Neutrophil (primary cell): ENCODE results near the gene TIMP2.

Source experiments
- H3K27ac ChIP-seq: fragments of 200-600 bp; sonication (generic); 2 replicates; pipeline ENCODE4 v1.5.1; 2016; ENCODE audit warnings: mild to moderate bottlenecking, moderate library complexity
- H3K27me3 ChIP-seq: fragments of 200-600 bp; sonication (generic); 2 replicates; pipeline ENCODE4 v1.6.0; 2016; ENCODE audit warnings: mild to moderate bottlenecking
- H3K36me3 ChIP-seq: fragments of 200-600 bp; sonication (generic); 2 replicates; pipeline ENCODE4 v1.5.1; 2017
- H3K4me1 ChIP-seq, 2 experiments: fragments of 200-600 bp in 1 of 2; sonication (generic) in 1 of 2; 1 replicate in 1 of 2; 2 replicates in 1 of 2; pipeline versions ENCODE4 v1.5.1 to v1.6.1; 2013 to 2016; ENCODE audit warnings: low read depth in 1 of 2, low read length in 1 of 2, mild to moderate bottlenecking in 1 of 2, moderate library complexity in 1 of 2; ENCODE audit not compliant: control insufficient read depth in 1 of 2, insufficient read depth in 1 of 2
- H3K4me3 ChIP-seq, 2 experiments: fragments of 200-600 bp in 1 of 2; sonication (generic) in 1 of 2; 1 replicate in 1 of 2; 2 replicates in 1 of 2; pipeline ENCODE4 v1.5.1; 2013 to 2016; ENCODE audit warnings: low read depth in 1 of 2, low read length in 1 of 2, mild to moderate bottlenecking in 1 of 2, moderate library complexity in 1 of 2
- H3K9me3 ChIP-seq: fragments of 200-600 bp; sonication (generic); 2 replicates; pipeline ENCODE4 v1.5.1; 2016
- CTCF ChIP-seq: fragments of 200-600 bp; sonication (generic); IDR thresholded peaks from 2 replicates; pipeline ENCODE4 v1.5.1; 2016; ENCODE audit warnings: antibody characterized with exemption

The TIMP2 gene

GRCh38 chr17:78823282-78824046, 101.7 kb downstream of the TIMP2 start:
- Histone ChIP-seq H3K27me3 (no peaks in the 10 kb centered on the region), H3K9me3 (no peaks in the 10 kb centered on the region), H3K4me1 (peaks cover 41 to 48% of the 10 kb centered on the region in 2 experiments), H3K36me3 (peaks cover 1% of the 10 kb centered on the region), H3K4me3 (no peak overlapping the region), H3K27ac (no peak overlapping the region)
- no peak for TF ChIP-seq CTCF

- no peaks in the 10 kb centered on the region for H3K9me3 ChIP-seq
- no peaks in the 10 kb centered on the region for H3K27me3 ChIP-seq
- no peak for TF ChIP-seq CTCF
- H3K4me3 ChIP-seq: no peak overlapping the region
- H3K36me3 ChIP-seq: peaks cover 10% of the 10 kb centered on the region
- H3K4me1 ChIP-seq: peaks cover 34 to 42% of the 10 kb centered on the region in 2 experiments
- no peak overlapping the region for H3K27ac ChIP-seq
These were observed 102.6 kb downstream of the TIMP2 start for GRCh38 chr17:78822552-78822951.

GRCh38 chr17:78821961-78822360, 103.2 kb downstream of the TIMP2 start:
- H3K27ac ChIP-seq: no peak overlapping the region
- H3K9me3 ChIP-seq: no peaks in the 10 kb centered on the region
- H3K36me3 ChIP-seq: peaks cover 10% of the 10 kb centered on the region
- no peaks in the 10 kb centered on the region for H3K27me3 ChIP-seq
- no peak for TF ChIP-seq CTCF
- peaks cover 28 to 36% of the 10 kb centered on the region in 2 experiments for H3K4me1 ChIP-seq
- H3K4me3 ChIP-seq: no peak overlapping the region

GRCh38 chr17:78820841-78821240, 104.3 kb downstream of the TIMP2 start:
- TF ChIP-seq CTCF: no peak
- H3K4me1 ChIP-seq: peaks cover 17 to 25% of the 10 kb centered on the region in 2 experiments
- H3K27me3 ChIP-seq: no peaks in the 10 kb centered on the region
- no peak overlapping the region for H3K4me3 ChIP-seq
- no peaks in the 10 kb centered on the region for H3K9me3 ChIP-seq
- peaks cover 10% of the 10 kb centered on the region for H3K36me3 ChIP-seq
- no peak overlapping the region for H3K27ac ChIP-seq

- peaks cover 10 to 18% of the 10 kb centered on the region in 2 experiments for H3K4me1 ChIP-seq
- no peak overlapping the region for H3K4me3 ChIP-seq
- no peak overlapping the region for H3K27ac ChIP-seq
- peaks cover 10% of the 10 kb centered on the region for H3K36me3 ChIP-seq
- no peak for TF ChIP-seq CTCF
- no peaks in the 10 kb centered on the region for H3K9me3 ChIP-seq
- no peaks in the 10 kb centered on the region for H3K27me3 ChIP-seq
These were observed 105.1 kb downstream of the TIMP2 start for GRCh38 chr17:78819806-78820792.
